Caco-2 (cell line): ENCODE data around the gene TCERG1L. TPM values are rescaled to one million over a fixed set of nuclear protein-coding genes. Genes with fewer than 3 reads are reported as not detected.

Source experiments
- BruUV-seq: library from RNA; stranded (reverse); fragments of 400-500 nt; replicated peaks from 2 replicates; lab custom pipeline; 2021; lab: Mats Ljungman, UMichigan
- CTCF ChIA-PET: fragments of 300-600 bp; sonication (Branson Sonifier 250); formaldehyde crosslinking; loops from one replicate; lab custom pipeline; 2022; ENCODE audit warnings: antibody characterized with exemption; lab: Charles Lee
- POLR2A ChIA-PET: fragments of 300-600 bp; sonication (Branson Sonifier 250); formaldehyde crosslinking; loops from one replicate; lab custom pipeline; 2022; ENCODE audit warnings: antibody characterized with exemption; lab: Charles Lee
- DNase-seq, 2 experiments: peaks; one replicate each; pipeline versions ENCODE4 v3.0.0 to v3.0.0-alpha.2; 2020 to 2022
- H3K27me3 ChIP-seq: replicated peaks from 2 replicates; pipeline ENCODE4 v1.6.0; 2011; ENCODE audit warnings: low read length; ENCODE audit not compliant: control insufficient read depth, insufficient read depth
- H3K36me3 ChIP-seq: 2 replicates; pipeline ENCODE4 v1.5.1; 2011; ENCODE audit warnings: low read length; ENCODE audit not compliant: control insufficient read depth, insufficient read depth
- H3K4me1 ChIP-seq: fragments of 250-450 bp; sonication (Bioruptor Pico); 2 replicates; pipeline ENCODE4 v1.5.1; 2020; ENCODE audit warnings: mild to moderate bottlenecking
- H3K4me3 ChIP-seq: 2 replicates; pipeline ENCODE4 v1.5.1; 2011; ENCODE audit warnings: low read depth, mild to moderate bottlenecking, control low read depth, low read length
- H3K9me3 ChIP-seq: fragments of 250-450 bp; sonication (Bioruptor Pico); 2 replicates; pipeline ENCODE4 v1.5.1; 2020; ENCODE audit warnings: mild to moderate bottlenecking, moderate library complexity
- H3K27ac Mint-ChIP-seq: one replicate; pipeline ENCODE4 v1.8.0; 2022; ENCODE audit warnings: mixed read lengths; ENCODE audit not compliant: unreplicated experiment
- H3K27me3 Mint-ChIP-seq: one replicate; pipeline ENCODE4 v1.8.0; 2022; ENCODE audit warnings: mixed read lengths; ENCODE audit not compliant: insufficient read depth, unreplicated experiment
- H3K36me3 Mint-ChIP-seq: one replicate; pipeline ENCODE4 v1.8.0; 2022; ENCODE audit warnings: mild to moderate bottlenecking, mixed read lengths; ENCODE audit not compliant: insufficient read depth, unreplicated experiment
- H3K4me1 Mint-ChIP-seq: one replicate; pipeline ENCODE4 v1.8.0; 2022; ENCODE audit warnings: low read depth, mixed read lengths; ENCODE audit not compliant: unreplicated experiment
- H3K4me3 Mint-ChIP-seq: one replicate; pipeline ENCODE4 v1.8.0; 2022; ENCODE audit warnings: mild to moderate bottlenecking, moderate library complexity, mixed read lengths; ENCODE audit not compliant: unreplicated experiment
- H3K9me3 Mint-ChIP-seq: one replicate; pipeline ENCODE4 v1.8.0; 2022; ENCODE audit warnings: mixed read lengths; ENCODE audit not compliant: unreplicated experiment
- CTCF ChIP-seq, 2 experiments: fragments of 200-600 bp in 1 of 2; IDR thresholded peaks; 1 replicate in 1 of 2; 2 replicates in 1 of 2; pipeline versions ENCODE4 v1.5.1 to v1.8.0; 2011 to 2022; ENCODE audit warnings: antibody characterized with exemption in 1 of 2, control low read depth in 1 of 2, inconsistent platforms in 1 of 2, low read depth in 1 of 2, low read length in 1 of 2, mild to moderate bottlenecking in 1 of 2, moderate library complexity in 1 of 2; ENCODE audit not compliant: insufficient read depth in 1 of 2, severe bottlenecking in 1 of 2, unreplicated experiment in 1 of 2
- intact Hi-C: fragments of 100-400 bp; cut with micrococcal nuclease; formaldehyde crosslinking; loops from one replicate; pipeline ENCODE4 v1.10.0; 2022; ENCODE audit not compliant: unreplicated experiment
- total RNA-seq: library from RNA; stranded (reverse); gene quantifications from 2 replicates; pipeline ENCODE4 v1.2.3, GENCODE V29; 2022

TCERG1L gene
- total RNA-seq, 1 experiment from 2014 or later = not detected

- Histone ChIP-seq H3K4me1 (no peaks in the 10 kb centered on the region), H3K4me3 (no peak overlapping the region), H3K9me3 (no peaks in the 10 kb centered on the region), H3K27me3 (no peaks in the 10 kb centered on the region), H3K36me3 (no peaks in the 10 kb centered on the region)
- TF ChIP-seq CTCF (IDR thresholded peaks at IDR 0.05; ENCODE audit: insufficient read depth in 1 of 2, low read depth in 1 of 2, low read length in 1 of 2, severe bottlenecking in 1 of 2, unreplicated experiment in 1 of 2) = no peak
- Mint-ChIP-seq H3K27ac (no peak overlapping the region), H3K27me3 (no peaks in the 10 kb centered on the region), H3K4me3 (no peak overlapping the region), H3K36me3 (no peaks in the 10 kb centered on the region), H3K9me3 (no peaks in the 10 kb centered on the region), H3K4me1 (no peaks in the 10 kb centered on the region)
- intact Hi-C loops = no loop called here
- ChIA-PET POLR2A (no interaction called here), CTCF (no interaction called here)
- no TSS peak for BruUV-seq
- DNase-seq = no peak
Measured at GRCh38 chr10:131072651-131073468, 238.7 kb downstream of the TCERG1L start.

- no peaks in the 10 kb centered on the region for H3K27me3 ChIP-seq
- CTCF ChIA-PET = no interaction called here
- TF ChIP-seq CTCF (IDR thresholded peaks at IDR 0.05; ENCODE audit: insufficient read depth in 1 of 2, low read depth in 1 of 2, low read length in 1 of 2, severe bottlenecking in 1 of 2, unreplicated experiment in 1 of 2) = no peak
- no peaks in the 10 kb centered on the region for H3K36me3 ChIP-seq
- H3K9me3 ChIP-seq = no peaks in the 10 kb centered on the region
- no peak overlapping the region for H3K4me3 ChIP-seq
- POLR2A ChIA-PET = no interaction called here
- Mint-ChIP-seq H3K36me3 (no peaks in the 10 kb centered on the region), H3K4me1 (no peaks in the 10 kb centered on the region), H3K27me3 (no peaks in the 10 kb centered on the region), H3K9me3 (no peaks in the 10 kb centered on the region), H3K27ac (no peak overlapping the region), H3K4me3 (no peak overlapping the region)
- no peaks in the 10 kb centered on the region for H3K4me1 ChIP-seq
- BruUV-seq = no TSS peak
- DNase-seq = no peak
- intact Hi-C loops = no loop called here
Measured at GRCh38 chr10:131071721-131072120, 239.8 kb downstream of the TCERG1L start.

GRCh38 chr10:131070856-131071255 is 240.7 kb downstream of the TCERG1L start:
- Mint-ChIP-seq H3K36me3 (no peaks in the 10 kb centered on the region), H3K27me3 (no peaks in the 10 kb centered on the region), H3K9me3 (no peaks in the 10 kb centered on the region), H3K4me3 (no peak overlapping the region), H3K4me1 (no peaks in the 10 kb centered on the region), H3K27ac (no peak overlapping the region)
- H3K4me3 ChIP-seq = no peak overlapping the region
- H3K4me1 ChIP-seq = no peaks in the 10 kb centered on the region
- POLR2A ChIA-PET = no interaction called here
- no peaks in the 10 kb centered on the region for H3K9me3 ChIP-seq
- no peak for DNase-seq
- intact Hi-C loops = no loop called here
- no peaks in the 10 kb centered on the region for H3K36me3 ChIP-seq
- H3K27me3 ChIP-seq = no peaks in the 10 kb centered on the region
- BruUV-seq = no TSS peak
- CTCF ChIA-PET = no interaction called here
- TF ChIP-seq CTCF (IDR thresholded peaks at IDR 0.05; ENCODE audit: insufficient read depth in 1 of 2, low read depth in 1 of 2, low read length in 1 of 2, severe bottlenecking in 1 of 2, unreplicated experiment in 1 of 2) = no peak
